Stimulated activated CD4-positive, alpha-beta T cell treated with anti-CD3 and anti-CD28 coated beads, Interleukin-12 subunit alpha, Interleukin-12 subunit beta, amount 100 ng/mL, for 24 hours (primary cell): ENCODE data around the gene CDK14.

ENCODE experiments used
- DNase-seq, 2 experiments: peaks; one replicate each; pipeline ENCODE4 v3.0.0-alpha.2; 2020; ENCODE audit warnings: low read depth in 2 of 2

CDK14 gene

GRCh38 chr7:91005024-91005423 lies 408.9 kb downstream of the CDK14 start:
- DNase-seq, result no peak

DNA sequence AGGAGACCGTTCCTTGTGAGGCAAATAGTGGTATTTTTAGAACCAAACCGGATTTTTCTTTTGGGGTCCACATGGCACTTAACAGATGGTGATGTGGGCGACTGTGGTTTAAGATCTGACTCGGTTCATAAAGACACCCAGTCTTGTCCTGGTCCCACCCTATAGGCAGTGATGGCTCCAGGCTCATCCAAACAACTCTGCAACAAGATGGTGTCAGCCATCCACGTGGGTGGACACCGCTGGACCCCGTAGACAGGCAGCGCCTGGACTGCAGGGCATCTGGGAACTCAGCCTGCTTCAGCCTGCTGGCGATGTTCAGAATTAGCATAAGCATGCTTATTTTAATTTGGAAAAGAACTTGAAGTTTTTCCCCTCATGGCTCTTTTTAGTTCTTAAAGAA lies 409.7 kb downstream of the CDK14 start:
- DNase-seq, result no peak

- no peak for DNase-seq
Measured at GRCh38 chr7:91007371-91007770, 411.2 kb downstream of the CDK14 start.

- DNase-seq, result no peak
Measured at GRCh38 chr7:91013078-91013477, 417.0 kb downstream of the CDK14 start.

DNA sequence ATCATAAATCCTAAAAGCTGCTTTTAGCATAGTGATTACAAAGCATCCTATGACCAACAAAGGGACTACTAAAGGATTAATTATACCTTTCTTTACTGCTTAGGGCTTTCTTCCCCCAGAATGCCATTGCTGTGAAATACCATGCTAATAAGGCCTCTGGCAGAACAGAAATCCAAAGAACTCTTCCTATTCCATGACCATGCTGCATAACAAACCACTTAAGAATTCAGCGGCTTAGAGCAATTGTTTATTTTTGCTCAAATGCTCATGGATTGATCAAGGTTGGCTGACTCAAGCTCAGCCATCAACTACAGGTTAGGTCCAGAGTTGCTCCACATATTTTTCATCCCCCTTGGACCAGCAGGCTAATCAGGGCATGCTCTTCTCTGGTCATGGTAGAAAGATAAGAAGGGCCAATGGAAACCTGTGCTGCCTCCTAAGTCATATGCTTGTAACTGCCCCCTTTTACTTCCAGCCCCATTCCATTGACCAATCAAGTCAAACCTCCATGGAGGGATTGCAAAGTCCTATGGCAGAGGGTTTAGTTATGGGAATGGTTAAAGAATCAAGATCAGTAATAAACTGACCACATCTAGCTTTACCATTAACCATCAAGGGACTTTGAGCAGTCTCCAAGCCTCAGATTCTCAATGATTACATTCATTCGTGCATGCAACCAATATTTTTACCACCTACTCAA lies 423.7 kb downstream of the CDK14 start:
- no peak for DNase-seq

GRCh38 chr7:91020636-91021385 lies 424.7 kb downstream of the CDK14 start:
- no peak for DNase-seq

GRCh38 chr7:91021956-91022355 lies 425.8 kb downstream of the CDK14 start:
- DNase-seq, result no peak

GRCh38 chr7:91025906-91026390 lies 429.8 kb downstream of the CDK14 start:
- no peak for DNase-seq

DNA sequence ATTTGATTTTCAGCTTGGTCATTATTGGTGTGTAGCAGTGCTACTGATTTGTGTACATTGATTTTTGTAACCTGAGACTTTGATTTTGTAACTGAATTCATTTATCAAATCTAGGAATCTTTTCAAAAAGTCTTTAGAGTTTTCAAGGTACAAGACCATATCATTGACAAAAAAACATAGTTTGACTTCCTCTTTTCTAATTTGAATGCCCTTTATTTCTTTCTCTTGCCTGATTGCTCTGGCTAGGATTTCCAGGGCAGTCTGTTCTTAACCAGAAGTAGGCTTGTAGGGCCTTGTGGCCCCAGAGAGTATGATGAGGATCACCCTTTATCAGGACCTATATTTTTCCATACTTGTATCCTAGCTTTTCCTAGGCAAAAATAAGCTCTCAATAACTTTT lies 433.6 kb downstream of the CDK14 start:
- no peak for DNase-seq

DNA sequence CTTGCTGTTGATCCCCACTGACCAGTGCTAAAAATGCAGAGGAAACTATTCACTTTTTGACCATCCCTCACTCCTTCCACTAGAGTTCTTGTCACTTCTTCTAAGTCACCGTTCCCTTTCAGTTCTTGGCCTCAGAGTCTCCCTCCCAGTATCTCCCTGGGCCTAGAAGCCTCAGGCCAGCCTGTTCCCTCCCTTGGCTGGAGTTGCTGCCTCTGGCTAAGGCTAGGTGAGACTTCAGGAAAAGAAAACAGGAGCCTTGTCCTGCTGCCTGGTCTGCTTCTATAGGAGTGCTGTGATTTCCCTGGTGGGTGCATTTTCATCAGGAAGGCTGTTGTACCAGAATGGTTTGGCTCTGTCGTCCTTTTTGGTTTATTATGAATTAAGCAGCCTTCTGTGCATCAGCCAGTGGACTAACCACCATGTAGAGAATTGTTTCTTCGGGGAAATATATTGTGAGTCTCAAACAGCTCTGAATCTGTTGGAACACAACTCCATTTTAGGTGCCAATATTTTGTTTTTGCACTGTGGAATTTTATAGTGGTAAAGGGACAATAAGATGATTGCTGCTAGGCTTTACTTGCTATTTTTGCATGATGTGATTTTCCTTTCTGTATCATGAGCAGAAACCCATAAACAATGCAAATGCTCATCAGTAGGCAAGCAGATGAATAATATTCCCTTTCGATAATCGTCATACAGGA lies 434.7 kb downstream of the CDK14 start:
- no peak for DNase-seq

- no peak for DNase-seq
Measured at GRCh38 chr7:91031757-91032156, 435.6 kb downstream of the CDK14 start.

- no peak for DNase-seq
Measured at GRCh38 chr7:91033574-91033973, 437.5 kb downstream of the CDK14 start.

- DNase-seq, result peak in 1 of 2 experiments; percentile 6
Measured at GRCh38 chr7:91034459-91035368, 438.6 kb downstream of the CDK14 start.

- no peak for DNase-seq
Measured at GRCh38 chr7:91039033-91039432, 442.9 kb downstream of the CDK14 start.

GRCh38 chr7:91041141-91041540 lies 445.0 kb downstream of the CDK14 start:
- DNase-seq, result no peak

DNA sequence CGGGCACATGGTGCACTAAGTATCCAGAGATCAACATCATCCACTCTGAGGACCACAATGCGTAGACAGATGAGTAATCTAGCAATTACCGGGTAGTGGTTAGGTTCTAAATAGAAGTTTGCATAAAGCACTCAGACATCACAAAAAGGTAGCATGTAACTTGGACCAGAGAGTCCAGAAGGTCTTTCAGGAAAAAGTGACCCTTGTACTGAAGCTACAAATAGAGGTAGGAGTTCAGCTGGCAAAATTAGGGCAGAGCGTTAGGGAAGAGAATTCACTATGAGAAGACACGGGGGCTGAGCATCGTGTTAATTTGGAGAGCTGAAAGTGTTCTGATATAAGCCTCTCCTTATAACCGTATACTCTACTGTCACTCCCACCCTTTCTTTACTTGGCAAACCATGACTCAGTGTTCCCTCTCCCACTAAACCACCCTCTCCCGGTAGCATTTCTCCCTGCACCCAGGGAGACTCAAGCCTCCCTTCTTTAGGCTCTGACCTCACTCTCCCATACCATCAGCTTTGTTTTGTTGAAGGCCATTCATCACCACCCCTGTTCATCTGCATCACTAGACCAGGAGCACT lies 445.9 kb downstream of the CDK14 start:
- no peak for DNase-seq

- DNase-seq, result no peak
Measured at GRCh38 chr7:91043186-91043585, 447.1 kb downstream of the CDK14 start.

DNA sequence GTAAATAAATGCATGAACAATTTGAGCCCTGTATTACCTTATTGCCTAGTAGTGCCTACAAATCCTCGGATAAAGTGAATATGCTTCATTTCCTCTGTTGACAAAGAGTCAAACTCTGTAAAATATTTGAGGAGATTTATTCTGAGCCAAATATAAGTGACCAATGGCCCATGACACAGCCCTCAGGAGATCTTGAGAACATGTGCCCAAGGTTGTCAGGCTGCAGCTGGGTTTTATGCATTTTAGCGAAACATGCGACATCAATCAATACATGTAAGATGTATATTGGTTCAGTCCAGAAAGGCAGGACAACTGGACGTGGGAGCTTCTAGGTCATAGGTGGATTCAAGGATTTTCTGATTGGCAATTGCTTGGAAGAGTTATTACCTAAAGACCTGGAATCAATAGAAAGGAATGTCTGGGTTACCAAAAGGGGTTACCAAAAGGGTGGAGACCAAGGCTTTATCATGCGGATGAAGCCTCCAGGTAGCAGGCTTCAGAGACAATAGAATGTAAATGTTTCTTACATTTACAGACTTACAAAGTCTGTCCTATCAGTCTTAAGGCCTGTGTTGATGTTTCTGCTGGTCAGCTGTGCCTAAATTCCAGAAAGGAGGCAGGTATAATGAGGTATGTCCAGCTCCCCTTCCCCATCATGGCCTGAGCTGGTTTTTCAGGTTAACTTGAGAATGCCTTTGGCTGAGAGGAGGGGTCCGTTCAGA lies 448.0 kb downstream of the CDK14 start:
- DNase-seq, result no peak

DNA sequence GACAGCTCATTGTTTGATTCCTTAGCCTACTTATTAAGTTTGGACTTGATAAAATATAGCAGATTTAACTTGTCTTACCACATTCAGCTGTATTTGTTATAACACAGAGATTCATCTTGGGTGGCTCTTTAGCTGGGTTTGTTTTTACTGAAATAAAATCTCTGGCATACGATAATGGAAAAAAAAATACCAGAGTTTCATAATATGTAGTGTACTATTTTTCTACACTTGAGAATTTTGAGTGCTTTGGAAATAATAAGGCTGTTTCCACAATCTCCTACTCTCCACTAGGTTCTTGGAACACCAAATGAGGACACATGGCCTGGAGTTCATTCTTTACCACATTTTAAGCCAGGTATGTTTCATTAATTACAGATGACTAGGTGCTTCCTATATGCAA lies 449.5 kb downstream of the CDK14 start:
- DNase-seq, result no peak

- DNase-seq, result no peak
Measured at GRCh38 chr7:91046322-91047089, 450.4 kb downstream of the CDK14 start.
